ENCODE measurements around the gene FOXP2.

The FOXP2 gene

DNA sequence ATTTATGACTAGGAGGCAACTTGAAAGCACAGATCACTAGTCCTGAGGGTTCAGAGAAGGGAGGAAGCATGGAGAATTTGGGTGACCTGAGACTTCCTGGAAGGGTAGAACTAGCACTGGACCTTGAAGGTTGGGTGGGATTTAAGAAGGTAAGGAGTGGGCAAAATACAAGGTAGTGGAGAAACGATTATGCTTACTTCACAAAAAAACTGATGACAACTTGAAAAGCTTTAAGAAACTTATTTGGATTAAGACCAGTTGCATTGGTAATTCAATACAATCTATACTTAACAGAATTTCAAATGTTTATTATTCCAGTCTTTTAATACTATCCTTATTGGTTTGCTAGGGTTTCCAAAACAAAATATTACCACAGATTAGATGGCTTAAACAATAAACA lies 308.7 kb downstream of the FOXP2 start:
- no peak for DNase-seq

DNA sequence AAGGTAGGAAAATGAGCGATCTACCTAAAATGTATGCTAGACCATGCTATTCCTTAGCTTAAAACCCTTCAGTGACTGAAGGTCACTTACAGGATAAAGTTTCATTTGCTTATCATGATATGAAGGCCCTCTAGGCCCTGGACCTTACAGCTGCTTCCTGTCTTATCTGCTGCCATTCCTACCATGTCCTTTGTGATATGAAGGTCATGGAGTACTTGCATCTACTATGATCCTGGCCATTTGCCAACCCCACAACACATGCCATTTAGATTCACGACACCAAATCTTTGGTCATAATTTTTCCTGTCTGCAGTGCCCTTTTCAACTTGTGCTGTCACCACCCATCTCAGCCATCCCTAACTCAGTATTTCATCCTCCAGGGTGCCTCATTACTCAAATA lies 325.5 kb downstream of the FOXP2 start:
- no peak for DNase-seq

- DNase-seq, result no peak
Measured at GRCh38 chr7:114740941-114741340, 326.3 kb downstream of the FOXP2 start.

DNA sequence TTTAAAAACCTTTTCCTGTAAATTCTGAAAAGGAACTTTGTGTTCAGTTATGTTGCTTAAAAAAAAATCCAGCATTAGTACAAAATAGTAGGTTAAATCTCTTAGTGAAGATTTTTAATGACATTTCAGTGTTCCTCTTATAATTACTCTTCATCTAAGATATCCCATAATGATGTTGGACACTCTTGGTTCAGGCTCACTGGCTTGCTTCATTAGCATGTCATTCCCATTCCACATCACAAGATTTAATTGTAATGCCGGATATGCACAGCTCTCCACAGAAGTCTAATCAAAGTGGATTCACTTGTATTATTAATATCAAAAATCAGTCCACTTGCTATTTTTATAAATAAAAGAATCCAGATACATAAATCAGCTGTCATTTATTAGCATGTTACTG lies 327.3 kb downstream of the FOXP2 start:
- DNase-seq, result no peak
